Brain microvascular endothelial cell (primary cell): ENCODE results near the gene NLRP9.

Experiments used
- DNase-seq: peaks from one replicate; pipeline ENCODE4 v3.0.0-alpha.2; 2020
- H3K27ac ChIP-seq: fragments of 250-450 bp; sonication (Bioruptor Pico); 2 replicates; pipeline ENCODE4 v1.5.1; 2020; ENCODE audit warnings: mild to moderate bottlenecking, moderate library complexity
- H3K27me3 ChIP-seq: fragments of 250-450 bp; sonication (Bioruptor Pico); replicated peaks from 2 replicates; pipeline ENCODE4 v1.5.1; 2020; ENCODE audit warnings: mild to moderate bottlenecking
- H3K36me3 ChIP-seq: fragments of 250-450 bp; sonication (Bioruptor Pico); replicated peaks from 2 replicates; pipeline ENCODE4 v1.5.1; 2020; ENCODE audit warnings: mild to moderate bottlenecking
- H3K4me3 ChIP-seq: 2 replicates; pipeline ENCODE4 v1.5.1; 2011; ENCODE audit warnings: low read depth, mild to moderate bottlenecking, control low read depth, low read length, moderate library complexity
- CTCF ChIP-seq: IDR thresholded peaks from 2 replicates; pipeline ENCODE4 v1.5.1; 2011; ENCODE audit warnings: low read depth, mild to moderate bottlenecking, moderate library complexity, low read length, control low read depth, inconsistent platforms; ENCODE audit errors: missing control alignments
- in situ Hi-C: cut with HindIII; loops from 2 replicates; pipeline ENCODE4 v1.10.0; 2017; ENCODE audit warnings: low sequenced_read_pairs, low pct_ligation_motif_present

The NLRP9 gene

GRCh38 chr19:55663846-55664536, 74.2 kb downstream of the NLRP9 start:
- Histone ChIP-seq H3K27ac (no peak overlapping the region), H3K4me3 (no peak overlapping the region), H3K27me3 (no peaks in the 10 kb centered on the region), H3K36me3 (peaks cover 86% of the 10 kb centered on the region)
- no peak for DNase-seq
- in situ Hi-C loops: no loop called here
- TF ChIP-seq CTCF: no peak

GRCh38 chr19:55661826-55662225, 76.4 kb downstream of the NLRP9 start:
- TF ChIP-seq CTCF: no peak
- DNase-seq: no peak
- Histone ChIP-seq H3K27ac (no peak overlapping the region), H3K36me3 (peaks cover 67% of the 10 kb centered on the region), H3K27me3 (no peaks in the 10 kb centered on the region), H3K4me3 (no peak overlapping the region)
- in situ Hi-C loops: no loop called here

GRCh38 chr19:55660991-55661390, 77.2 kb downstream of the NLRP9 start:
- no peak overlapping the region for H3K27ac ChIP-seq
- TF ChIP-seq CTCF: no peak
- no peak for DNase-seq
- H3K36me3 ChIP-seq: peaks cover 59% of the 10 kb centered on the region
- H3K27me3 ChIP-seq: no peaks in the 10 kb centered on the region
- no peak overlapping the region for H3K4me3 ChIP-seq
- in situ Hi-C loops: no loop called here

GRCh38 chr19:55660404-55660803, 77.8 kb downstream of the NLRP9 start:
- TF ChIP-seq CTCF: no peak
- H3K27ac ChIP-seq: no peak overlapping the region
- no peak overlapping the region for H3K4me3 ChIP-seq
- peaks cover 53% of the 10 kb centered on the region for H3K36me3 ChIP-seq
- in situ Hi-C loops: no loop called here
- DNase-seq: no peak
- no peaks in the 10 kb centered on the region for H3K27me3 ChIP-seq

GRCh38 chr19:55659822-55660221, 78.4 kb downstream of the NLRP9 start:
- no peak for DNase-seq
- Histone ChIP-seq H3K4me3 (no peak overlapping the region), H3K27ac (no peak overlapping the region), H3K27me3 (no peaks in the 10 kb centered on the region), H3K36me3 (peaks cover 51% of the 10 kb centered on the region)
- TF ChIP-seq CTCF: no peak
- in situ Hi-C loops: no loop called here

- in situ Hi-C loops: no loop called here
- H3K27ac ChIP-seq: no peak overlapping the region
- H3K4me3 ChIP-seq: no peak overlapping the region
- no peaks in the 10 kb centered on the region for H3K27me3 ChIP-seq
- peaks cover 42% of the 10 kb centered on the region for H3K36me3 ChIP-seq
- DNase-seq: no peak
- TF ChIP-seq CTCF: no peak
Measured at GRCh38 chr19:55658846-55659459, 79.2 kb downstream of the NLRP9 start.
